GM19397 (cell line): ENCODE measurements around the gene SUPT3H.

Experiments
- ATAC-seq: cut with Tn5 transposase; IDR thresholded peaks from one replicate; pipeline ENCODE4 v1.9.1; 2021; ENCODE audit warnings: mild to moderate bottlenecking, moderate library complexity; ENCODE audit not compliant: unreplicated experiment

SUPT3H gene

DNA sequence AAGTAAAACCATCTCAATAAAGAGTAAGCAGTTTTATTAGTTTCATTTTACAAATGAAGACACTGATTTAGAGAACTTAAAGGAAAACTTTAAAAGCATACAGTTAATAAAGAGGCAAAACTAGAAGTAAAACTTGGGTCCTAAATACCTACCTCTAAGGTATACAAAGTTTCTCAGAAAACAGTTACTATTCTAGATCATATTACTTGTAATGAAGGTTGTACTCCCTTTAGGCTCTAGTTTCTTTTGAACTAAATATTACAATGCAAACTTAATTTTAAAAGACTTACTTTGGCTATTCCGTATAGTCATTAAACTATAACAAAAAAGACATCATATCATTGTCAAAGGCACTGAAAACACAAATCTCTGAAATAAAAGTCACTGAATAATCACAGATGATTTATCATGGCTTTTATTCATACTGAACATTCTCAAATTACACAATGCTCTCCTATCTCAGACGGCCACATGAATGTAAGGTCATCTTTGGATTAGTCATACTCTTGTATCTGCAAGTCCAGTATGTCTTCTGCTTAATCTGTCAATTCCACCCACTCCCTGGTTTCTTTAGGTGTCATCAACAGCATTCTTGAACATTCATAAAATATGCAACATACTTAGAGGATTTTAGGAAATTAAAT lies 411.2 kb downstream of the SUPT3H start:
- ATAC-seq: no peak

DNA sequence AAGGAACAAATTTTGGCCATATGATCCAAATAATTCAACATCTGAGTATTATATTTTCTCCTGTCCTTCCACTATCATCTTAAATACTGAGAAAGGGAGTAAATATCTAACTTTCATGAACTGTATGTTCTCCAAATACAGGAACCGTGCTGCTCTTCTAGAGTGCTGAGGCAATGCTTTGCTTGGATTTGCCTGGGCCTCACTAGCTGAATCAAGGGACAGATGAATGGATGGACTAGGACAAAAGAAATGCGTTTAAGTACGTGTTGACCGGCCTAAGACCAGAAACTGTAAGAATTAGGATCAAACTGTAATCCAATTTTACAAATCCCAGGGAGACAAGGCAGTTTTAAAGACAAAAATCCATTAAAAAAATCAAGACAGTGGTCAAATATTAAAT lies 412.0 kb downstream of the SUPT3H start:
- no peak for ATAC-seq

DNA sequence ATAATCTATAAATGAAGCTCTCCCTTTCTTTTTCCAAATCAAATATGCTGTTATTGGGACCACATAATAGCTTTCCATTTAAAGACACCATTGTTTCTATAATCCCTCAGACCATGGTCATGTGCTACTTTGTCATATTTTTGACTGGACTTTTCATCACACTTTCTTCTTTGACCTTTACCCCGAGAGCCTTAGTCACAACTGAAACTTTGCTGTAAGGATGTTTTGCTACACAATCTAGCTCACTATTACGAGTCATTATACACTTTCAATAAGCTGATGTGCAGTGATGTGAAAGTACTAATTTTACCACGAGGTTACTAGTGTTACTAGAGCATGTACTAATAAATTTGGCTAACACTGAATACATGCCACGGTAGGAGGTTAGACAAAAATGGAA lies 416.8 kb downstream of the SUPT3H start:
- no peak for ATAC-seq

DNA sequence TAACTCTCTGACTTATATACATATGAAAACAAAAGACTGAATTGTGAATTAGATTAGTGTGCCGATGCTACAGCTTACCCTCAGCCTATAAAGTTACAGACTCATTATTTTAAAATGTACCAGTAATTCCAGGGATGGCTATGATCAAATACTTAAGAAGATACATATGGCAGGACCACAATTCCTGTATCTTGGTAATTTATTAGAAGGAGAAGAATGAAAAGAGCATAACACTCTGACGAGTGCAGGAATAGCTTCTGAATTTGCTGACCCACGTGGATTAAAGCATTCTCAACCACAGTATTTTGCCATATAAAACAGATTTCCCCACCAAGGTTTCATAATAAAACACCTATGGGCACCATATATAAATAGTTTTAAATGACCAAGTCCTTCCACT lies 418.1 kb downstream of the SUPT3H start:
- no peak for ATAC-seq

DNA sequence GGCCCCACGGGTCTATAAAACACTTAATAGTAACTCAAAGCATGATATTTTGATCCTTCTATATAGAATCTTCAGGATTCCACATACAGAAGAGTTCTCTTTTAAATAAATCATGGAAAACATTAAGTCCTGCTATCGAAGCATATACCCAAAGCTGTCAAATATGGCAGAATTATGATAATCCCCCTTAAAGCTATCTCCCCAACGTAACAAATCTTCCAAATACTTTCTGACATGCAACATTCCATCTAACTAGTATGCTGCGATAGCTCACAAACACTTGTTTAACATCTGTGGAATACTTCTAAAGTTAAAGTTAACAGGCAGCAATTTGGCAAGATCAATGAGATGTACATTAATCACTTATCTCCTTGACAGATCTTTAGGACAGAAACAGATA lies 420.6 kb downstream of the SUPT3H start:
- ATAC-seq: no peak

DNA sequence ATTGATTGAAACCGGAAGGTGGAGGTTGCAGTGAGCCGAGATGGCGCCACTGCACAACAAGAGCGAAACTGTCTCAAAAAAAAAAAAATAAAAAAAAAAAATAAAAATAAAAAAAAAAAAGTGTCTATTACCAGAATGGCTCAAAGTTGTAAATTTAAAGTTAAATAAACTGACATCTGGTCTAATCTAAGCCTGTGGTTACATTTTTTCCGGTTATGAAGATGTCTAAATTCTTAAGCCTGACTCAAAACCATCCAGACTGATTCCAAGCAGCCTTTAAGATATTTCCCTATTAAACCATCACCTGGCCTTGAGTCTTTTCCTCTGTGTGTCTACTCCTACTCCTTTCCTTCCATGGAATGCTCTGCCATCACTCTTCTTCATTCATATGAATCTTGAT lies 421.3 kb downstream of the SUPT3H start:
- ATAC-seq: no peak

DNA sequence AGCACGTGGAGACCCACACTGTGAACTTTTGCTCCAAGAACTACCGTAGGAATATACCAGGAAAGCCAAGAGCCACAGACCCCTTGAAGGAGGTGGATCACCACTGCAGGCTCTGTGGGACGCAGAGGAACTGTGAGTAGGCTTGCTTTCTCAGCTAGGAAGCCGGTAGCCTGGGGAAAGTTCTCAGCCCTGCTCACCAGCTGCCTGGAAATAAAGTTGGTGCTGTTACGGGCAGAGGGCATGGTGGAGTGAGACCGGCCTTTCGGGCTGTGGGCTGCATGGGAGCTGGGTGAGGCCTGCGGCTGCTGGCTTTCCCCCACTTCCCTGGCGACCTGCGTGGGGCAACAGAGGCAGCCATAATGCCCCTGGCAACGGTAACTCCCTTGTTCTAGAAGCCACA lies 422.6 kb downstream of the SUPT3H start:
- no peak for ATAC-seq

DNA sequence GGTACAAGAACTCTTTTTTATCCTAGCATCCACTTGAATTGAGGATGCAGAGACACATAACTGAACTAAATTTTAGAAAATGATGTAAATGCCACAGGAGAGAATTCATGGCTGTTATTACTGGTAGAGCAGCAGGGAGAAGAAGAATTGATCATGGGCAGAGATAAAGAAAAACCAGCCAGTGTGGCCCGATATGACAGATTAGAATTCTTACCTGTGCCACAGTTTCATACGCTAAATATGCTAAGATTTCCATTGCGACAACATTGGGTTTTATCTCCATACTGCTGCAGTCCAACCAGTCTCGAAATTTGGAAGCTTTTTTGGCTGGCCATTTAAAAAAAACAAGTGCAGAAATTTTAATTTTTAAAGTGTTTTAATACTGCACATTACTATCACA lies 423.5 kb downstream of the SUPT3H start:
- ATAC-seq: no peak

DNA sequence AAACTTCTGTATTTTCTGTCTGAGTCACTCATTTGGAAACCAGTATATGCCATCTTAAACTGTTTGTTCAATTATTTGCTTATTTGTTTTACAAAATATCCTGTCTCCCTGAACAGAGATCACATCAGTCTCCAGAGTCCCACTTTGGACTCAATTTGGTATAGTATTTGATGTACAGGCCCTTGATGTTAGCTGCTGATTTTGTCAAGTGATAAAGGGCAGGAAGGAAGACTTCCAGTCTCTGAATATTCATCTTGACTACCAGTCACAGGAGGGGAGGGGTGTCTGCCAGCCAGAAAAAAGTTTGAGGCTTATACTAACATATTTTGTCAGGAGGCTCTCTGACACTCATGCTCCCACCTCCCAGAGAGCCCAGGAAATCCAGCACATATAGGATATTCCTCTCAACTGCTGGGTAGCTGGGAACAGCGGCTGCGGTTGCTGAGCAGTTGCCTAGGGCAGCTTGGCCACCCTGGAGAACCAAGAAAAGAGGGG lies 426.4 kb downstream of the SUPT3H start:
- no peak for ATAC-seq

DNA sequence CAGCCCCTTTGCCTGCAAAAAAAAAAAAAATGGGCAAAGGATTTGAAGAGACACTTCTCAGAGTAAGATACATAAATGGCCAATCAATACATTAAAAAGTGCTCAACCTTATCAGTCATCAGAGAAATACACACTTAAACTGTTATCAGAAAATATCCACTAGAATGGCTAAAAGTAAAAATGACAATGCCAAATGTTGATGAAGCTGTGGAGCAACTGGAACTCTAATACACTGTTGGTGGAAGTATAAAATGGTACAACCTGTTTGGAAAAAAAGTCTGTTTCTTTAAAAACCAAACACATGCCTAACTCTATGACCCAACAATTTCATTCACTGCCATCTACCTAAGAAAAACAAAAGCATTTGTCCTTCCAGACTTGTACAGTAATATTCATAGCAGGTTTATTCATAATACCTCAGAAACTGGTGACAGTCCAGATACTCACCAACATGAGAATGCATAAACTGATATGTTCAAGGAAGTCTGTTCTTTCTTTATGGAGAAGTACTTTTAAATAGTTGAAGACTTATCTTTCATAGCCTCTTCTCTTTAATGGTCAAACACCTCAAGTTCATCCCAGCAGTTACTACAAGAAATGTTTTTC lies 428.0 kb downstream of the SUPT3H start:
- no peak for ATAC-seq

DNA sequence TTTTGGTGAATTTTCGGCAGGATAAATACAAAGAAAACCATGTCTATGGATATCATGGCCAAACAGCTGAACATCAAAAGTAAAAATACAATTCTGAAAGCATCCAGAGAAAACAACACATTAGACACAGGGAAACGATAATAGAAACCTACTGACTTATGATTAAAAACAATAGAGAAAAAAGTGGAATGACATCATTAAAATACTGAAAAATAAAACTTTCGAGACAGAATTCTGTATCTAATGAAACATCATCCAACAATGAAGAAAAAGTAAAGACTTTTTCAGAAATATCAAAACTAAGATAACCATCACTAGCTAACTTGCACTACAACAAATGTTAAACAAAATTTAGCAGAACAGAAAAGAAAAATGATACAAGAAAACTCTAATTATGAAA lies 434.2 kb downstream of the SUPT3H start:
- no peak for ATAC-seq

DNA sequence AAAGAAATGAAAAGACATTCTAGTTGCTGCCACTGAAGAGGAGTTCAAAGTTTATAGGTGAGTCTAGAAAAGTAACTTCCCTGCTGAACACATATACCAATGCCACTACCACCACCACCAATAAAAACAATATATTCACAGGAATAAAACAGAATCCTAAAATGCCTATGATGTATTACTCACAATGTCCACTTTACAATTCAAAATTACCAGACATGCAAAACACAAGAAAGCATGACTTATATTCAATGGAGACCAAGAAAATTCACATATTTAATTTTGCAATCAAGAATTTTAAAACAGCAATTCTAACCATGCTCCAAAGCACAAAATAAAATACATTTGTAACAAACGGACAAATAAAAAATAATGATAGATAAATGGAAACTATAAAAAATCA lies 434.9 kb downstream of the SUPT3H start:
- ATAC-seq: no peak

DNA sequence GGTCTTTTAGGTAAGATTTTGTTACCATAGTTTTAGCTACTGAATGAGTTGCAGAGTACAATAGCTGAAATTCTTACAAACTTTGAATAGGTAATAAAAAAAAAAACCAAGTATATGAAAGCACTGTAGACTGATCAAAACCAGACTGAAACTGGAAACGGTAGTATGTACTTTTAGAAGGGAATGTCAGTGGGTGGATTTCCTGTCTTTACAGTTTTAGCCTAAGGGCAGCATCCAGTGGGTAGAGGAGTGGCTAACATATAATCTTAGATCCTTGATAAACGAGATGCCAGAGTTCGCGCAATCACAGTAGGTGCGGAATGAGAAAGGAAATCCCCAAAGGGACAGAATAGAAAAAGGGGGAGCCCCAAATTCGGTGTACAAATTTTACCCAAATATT lies 435.5 kb downstream of the SUPT3H start:
- no peak for ATAC-seq

DNA sequence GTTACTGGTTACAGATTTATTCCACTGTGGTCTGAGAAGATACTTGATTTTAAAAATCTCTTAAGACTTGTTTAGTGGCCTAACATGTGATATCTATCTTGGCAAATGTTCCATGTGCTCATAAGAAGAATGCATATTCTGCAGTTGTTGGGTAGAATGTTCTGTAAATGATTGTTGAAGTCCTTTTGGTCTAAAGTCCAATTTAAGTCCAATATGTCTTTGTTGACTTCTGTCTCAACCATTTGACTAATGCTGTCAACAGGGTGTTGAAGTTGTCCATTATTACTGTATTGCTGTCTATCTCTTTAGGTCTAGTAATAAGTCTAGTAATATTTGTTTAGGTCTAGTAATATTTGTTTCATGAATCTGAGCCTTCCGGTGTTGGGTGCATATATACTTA lies 437.4 kb downstream of the SUPT3H start:
- no peak for ATAC-seq

DNA sequence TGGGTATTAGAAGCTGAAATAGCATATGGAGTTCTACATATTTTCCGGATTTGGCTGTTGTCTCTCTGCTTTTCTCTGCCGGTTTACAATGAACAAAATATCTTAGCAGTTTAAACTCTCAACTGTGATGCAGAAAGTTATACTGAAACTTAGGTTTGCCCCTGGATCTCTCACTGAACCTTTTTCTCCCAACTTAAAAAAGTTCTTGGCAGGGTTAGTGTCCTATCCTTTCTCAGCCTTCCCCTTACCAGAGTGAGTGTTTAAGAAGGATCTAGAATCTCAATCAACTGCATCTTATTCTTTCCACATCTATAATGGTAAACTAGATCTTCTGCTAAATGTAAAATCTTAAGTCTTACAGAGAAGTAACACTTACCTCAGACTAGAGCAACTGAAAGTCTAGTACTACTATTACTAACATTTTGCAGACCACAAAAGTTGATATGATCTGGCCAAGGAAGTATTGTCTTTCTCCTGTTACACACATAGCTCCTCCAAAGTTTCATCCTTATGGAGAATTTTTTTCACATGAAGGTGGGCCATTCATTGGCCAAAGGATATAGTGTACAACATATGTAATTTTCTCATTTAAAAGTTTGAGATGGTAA lies 441.9 kb downstream of the SUPT3H start:
- no peak for ATAC-seq

DNA sequence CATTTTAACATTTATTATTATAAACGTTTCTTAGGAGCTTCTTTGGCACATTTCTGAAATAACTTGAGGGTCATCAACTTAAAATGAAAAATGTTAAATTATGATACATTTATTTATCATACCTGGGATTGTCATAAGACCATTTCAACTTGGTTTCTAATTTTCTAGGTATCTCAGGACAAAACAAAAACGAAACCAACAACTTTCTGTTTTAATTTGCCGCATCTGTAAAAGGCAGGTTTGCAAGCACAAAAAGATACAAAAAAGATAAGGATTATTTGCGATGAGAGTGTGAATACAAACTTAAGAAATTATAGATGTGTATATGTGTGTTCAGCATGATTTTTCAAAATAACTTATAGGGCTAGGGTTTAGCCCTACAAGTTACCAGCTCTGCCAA lies 444.6 kb downstream of the SUPT3H start:
- no peak for ATAC-seq

DNA sequence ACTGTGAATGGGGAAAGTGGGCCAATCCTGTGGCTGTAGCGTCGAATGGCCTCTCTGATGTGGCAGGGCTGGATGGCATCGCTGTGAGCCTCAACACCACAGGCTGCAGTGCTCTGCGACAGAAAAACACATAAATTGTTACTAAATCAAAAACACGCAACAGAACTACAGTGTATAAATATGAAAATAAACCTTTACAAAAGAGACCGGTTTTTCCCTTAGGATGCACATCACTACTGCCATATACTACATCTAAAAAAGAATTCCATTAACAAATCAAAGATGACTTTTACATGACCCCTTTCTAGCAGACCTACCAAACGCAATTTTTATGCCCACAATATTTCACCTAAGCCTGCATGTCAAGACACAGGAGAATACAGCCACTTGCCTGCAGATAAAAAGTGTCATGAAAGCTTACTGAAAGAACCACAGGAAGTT lies 445.1 kb downstream of the SUPT3H start:
- ATAC-seq: no peak

DNA sequence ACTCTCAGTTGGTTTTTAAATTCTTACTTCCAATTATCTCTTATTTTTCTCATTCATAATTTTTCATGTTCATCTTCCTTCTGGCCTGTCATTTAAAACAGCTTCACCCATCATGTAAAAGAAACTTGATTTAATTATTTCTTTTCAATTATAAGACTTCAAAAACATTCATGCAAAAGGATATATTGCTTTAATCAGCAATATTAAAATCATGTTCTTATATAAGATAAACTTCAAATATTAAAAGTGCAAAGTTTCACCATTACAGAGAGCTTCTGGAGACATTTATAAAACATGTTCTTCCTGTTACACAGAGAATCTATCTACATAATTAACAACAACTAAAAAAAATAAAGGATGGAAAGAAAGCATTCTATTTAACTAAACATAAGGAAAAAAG lies 446.3 kb downstream of the SUPT3H start:
- no peak for ATAC-seq

DNA sequence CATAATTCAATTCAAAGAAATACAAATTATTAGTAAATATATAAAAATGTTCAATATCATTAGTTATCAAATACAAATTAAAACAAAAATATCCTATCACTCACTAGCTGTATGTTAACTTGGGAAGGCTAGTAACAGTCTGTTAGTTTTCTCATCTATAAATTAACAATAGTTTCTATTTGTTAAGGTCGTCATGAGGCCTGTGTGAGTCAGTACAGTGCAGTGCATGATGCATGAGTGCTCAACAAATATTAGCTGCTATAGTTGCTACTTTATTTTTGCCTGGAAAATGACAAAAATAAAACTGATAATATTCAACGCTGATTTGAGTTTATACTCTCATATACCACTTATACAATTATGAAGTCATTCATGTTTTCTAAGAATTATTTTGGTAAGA lies 451.2 kb downstream of the SUPT3H start:
- ATAC-seq: no peak

DNA sequence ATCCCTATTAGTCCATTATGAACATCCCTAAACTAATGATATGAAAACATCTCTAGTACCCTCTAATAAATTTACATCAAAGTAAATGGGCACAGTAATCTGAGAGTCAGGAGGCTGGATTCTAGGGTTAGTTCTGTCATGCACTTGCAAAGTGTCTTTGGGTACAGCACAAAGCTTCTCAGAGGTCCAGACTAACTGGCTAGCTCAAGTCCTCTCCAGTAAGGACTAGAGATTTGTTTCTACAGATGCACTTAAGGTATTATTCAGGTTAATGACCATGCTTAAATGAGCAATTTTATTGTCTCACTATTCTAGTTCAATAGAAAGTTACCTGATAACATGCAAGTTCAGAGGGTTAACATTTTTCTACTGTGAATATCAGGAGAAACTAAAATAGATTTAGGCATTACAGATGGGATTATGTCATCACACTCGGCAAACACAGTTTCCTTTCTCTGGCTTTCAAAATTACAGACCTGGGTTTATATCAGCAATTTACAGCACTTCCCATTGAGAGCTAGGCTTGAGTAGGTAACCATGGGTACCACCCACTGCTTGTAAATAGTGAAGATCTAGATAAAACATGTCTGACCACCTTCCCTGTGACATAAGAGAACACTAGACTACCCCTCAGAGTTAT lies 452.5 kb downstream of the SUPT3H start:
- ATAC-seq: no peak

DNA sequence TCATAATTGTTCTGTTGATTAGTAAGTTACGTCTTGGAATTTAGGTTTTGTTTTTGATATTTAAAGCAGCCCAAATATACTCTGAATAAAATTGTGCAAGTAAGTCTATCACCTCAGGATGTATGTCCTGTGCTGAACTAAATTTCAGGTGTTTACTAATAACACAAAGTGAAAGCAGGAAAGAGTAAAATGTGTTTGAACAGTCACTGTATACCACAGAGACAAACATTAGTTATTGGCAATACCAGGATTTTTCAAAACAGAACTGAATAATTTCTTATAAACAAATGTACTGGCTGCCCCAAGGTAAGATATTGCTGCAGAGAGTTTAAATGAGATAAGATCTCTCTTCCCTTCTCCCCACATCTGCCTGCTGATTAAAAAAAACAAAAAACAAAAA lies 454.3 kb downstream of the SUPT3H start:
- no peak for ATAC-seq

DNA sequence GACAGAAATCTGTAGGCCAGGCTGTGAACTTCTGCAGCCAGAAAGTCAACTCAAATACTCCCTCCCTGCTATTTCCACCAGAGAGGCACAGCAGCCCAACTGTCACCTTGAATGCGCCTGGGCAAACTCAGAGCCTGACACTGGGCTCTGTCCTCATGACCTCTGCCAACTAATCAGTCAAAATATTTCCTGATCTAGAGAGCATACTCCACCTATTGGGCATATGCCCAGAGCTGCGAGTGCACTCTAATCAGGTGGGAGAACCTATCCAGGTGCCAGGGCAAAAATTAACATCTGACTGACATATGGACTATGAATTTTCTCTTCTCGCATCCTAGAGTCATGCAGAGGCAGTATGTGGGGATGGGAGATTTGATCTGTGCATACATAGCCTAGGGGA lies 455.9 kb downstream of the SUPT3H start:
- no peak for ATAC-seq
